ENCODE results near the gene MMP11.

Gene MMP11

GRCh38 chr22:23778577-23778900 lies 5.9 kb downstream of the MMP11 start:
- H3K27ac ChIP-seq: peak overlapping the region; percentile 24
- no peak for DNase-seq (ENCODE audit: low spot score)
- no peak for TF ChIP-seq CTCF (conservative IDR thresholded peaks at IDR 0.05; ENCODE audit: low read depth)
- POLR2A ChIA-PET (ENCODE audit: low non-redundant PET): no interaction called here
- CTCF ChIA-PET: no interaction called here

GRCh38 chr22:23779083-23779482 lies 6.4 kb downstream of the MMP11 start:
- no peak for TF ChIP-seq CTCF (conservative IDR thresholded peaks at IDR 0.05; ENCODE audit: low read depth)
- no peak for DNase-seq (ENCODE audit: low spot score)
- no peak overlapping the region; the same call in 1 of the 2 replicates for H3K27ac ChIP-seq
- ChIA-PET CTCF (no interaction called here), POLR2A (ENCODE audit: low non-redundant PET) (no interaction called here)

GRCh38 chr22:23779731-23780130 lies 7.1 kb downstream of the MMP11 start:
- no peak for DNase-seq (ENCODE audit: low spot score)
- ChIA-PET CTCF (no interaction called here), POLR2A (ENCODE audit: low non-redundant PET) (no interaction called here)
- no peak overlapping the region for H3K27ac ChIP-seq
- TF ChIP-seq CTCF (conservative IDR thresholded peaks at IDR 0.05; ENCODE audit: low read depth): no peak

- TF ChIP-seq CTCF (conservative IDR thresholded peaks at IDR 0.05; ENCODE audit: low read depth): no peak
- H3K27ac ChIP-seq: peak overlapping the region; percentile 81; the same call in 1 of the 2 replicates
- ChIA-PET POLR2A (ENCODE audit: low non-redundant PET) (no interaction called here), CTCF (no interaction called here)
- DNase-seq (ENCODE audit: low spot score): no peak
Observed at GRCh38 chr22:23780146-23780748, 7.6 kb downstream of the MMP11 start.

GRCh38 chr22:23781065-23781464 lies 8.4 kb downstream of the MMP11 start:
- POLR2A ChIA-PET (ENCODE audit: low non-redundant PET): no interaction called here
- no peak for DNase-seq (ENCODE audit: low spot score)
- CTCF ChIA-PET: interaction anchor here (0.8 kb wide), 1 partner anchor 69 kb away, joined by 3 read pairs; no protein-coding TSS in a partner anchor
- H3K27ac ChIP-seq: peak overlapping the region; percentile 81
- TF ChIP-seq CTCF (conservative IDR thresholded peaks at IDR 0.05; ENCODE audit: low read depth): no peak

- POLR2A ChIA-PET (ENCODE audit: low non-redundant PET): no interaction called here
- peak; percentile 80 for DNase-seq (ENCODE audit: low spot score)
- peak overlapping the region; percentile 81 for H3K27ac ChIP-seq
- CTCF ChIA-PET: interaction anchor here (0.8 kb wide), 1 partner anchor 68 kb away, joined by 3 read pairs; no protein-coding TSS in a partner anchor
- no peak for TF ChIP-seq CTCF (conservative IDR thresholded peaks at IDR 0.05; ENCODE audit: low read depth)
Observed at GRCh38 chr22:23781511-23782183, 9.0 kb downstream of the MMP11 start.
